IPS-NIHi11 (cell line): ENCODE results near the gene PSTK.

ENCODE experiments used
- DNase-seq: peaks from one replicate; pipeline ENCODE4 v3.0.0; 2012; ENCODE audit warnings: mixed read lengths, low spot score

The PSTK gene

GRCh38 chr10:122992031-122992585, 11.9 kb downstream of the PSTK start:
- DNase-seq = no peak

- DNase-seq = no peak
Observed at GRCh38 chr10:122993797-122994336, 13.7 kb downstream of the PSTK start.

- DNase-seq = no peak
Observed at GRCh38 chr10:122995936-122996335, 15.7 kb downstream of the PSTK start.

GRCh38 chr10:122997864-122998263, 17.7 kb downstream of the PSTK start:
- DNase-seq = no peak

GRCh38 chr10:122998360-122998917, 18.2 kb downstream of the PSTK start:
- DNase-seq = no peak

- no peak for DNase-seq
Observed at GRCh38 chr10:122998934-122999333, 18.7 kb downstream of the PSTK start.

GRCh38 chr10:122999347-122999746, 19.1 kb downstream of the PSTK start:
- DNase-seq = no peak

- DNase-seq = no peak
Observed at GRCh38 chr10:123000155-123000554, 20.0 kb downstream of the PSTK start.

GRCh38 chr10:123001370-123001769, 21.2 kb downstream of the PSTK start:
- no peak for DNase-seq

- no peak for DNase-seq
Observed at GRCh38 chr10:123004298-123004697, 24.1 kb downstream of the PSTK start.

GRCh38 chr10:123007558-123008354, 27.6 kb downstream of the PSTK start:
- peak; percentile 50 for DNase-seq

- peak; percentile 99 for DNase-seq
Observed at GRCh38 chr10:123008355-123009104, 28.3 kb downstream of the PSTK start, which contains the start of the genes ACADSB and IKZF5. ACADSB (plus strand) TSS chr10:123009006; CDS start chr10:123009030, 24 bp downstream. IKZF5 (minus strand) TSS chr10:123008795; CDS start chr10:122998625, 10,170 bp downstream.

GRCh38 chr10:123009105-123009820, 29.1 kb downstream of the PSTK start:
- DNase-seq = peak; percentile 46

GRCh38 chr10:123011987-123012386, 31.8 kb downstream of the PSTK start:
- DNase-seq = no peak

- no peak for DNase-seq
Observed at GRCh38 chr10:123013456-123014419, 33.5 kb downstream of the PSTK start.

GRCh38 chr10:123014772-123015171, 34.6 kb downstream of the PSTK start:
- no peak for DNase-seq

GRCh38 chr10:123016228-123016627, 36.0 kb downstream of the PSTK start:
- no peak for DNase-seq

GRCh38 chr10:123017421-123018165, 37.4 kb downstream of the PSTK start:
- DNase-seq = no peak

- no peak for DNase-seq
Observed at GRCh38 chr10:123018531-123018930, 38.3 kb downstream of the PSTK start.

GRCh38 chr10:123019264-123019663, 39.1 kb downstream of the PSTK start:
- DNase-seq = no peak
